ENCODE measurements around the gene ACP7. TPM values are rescaled to one million over a fixed set of nuclear protein-coding genes. Genes with fewer than 3 reads are reported as not detected.
"Not testable (repeated sequence)": the region's sequence is repeated elsewhere in the genome, so short reads cannot be mapped to it uniquely, and the experiment has no call there.

ACP7 gene
- polyA plus RNA-seq, 4 donors: 0.27 to 0.65 (median 0.50) TPM

DNA sequence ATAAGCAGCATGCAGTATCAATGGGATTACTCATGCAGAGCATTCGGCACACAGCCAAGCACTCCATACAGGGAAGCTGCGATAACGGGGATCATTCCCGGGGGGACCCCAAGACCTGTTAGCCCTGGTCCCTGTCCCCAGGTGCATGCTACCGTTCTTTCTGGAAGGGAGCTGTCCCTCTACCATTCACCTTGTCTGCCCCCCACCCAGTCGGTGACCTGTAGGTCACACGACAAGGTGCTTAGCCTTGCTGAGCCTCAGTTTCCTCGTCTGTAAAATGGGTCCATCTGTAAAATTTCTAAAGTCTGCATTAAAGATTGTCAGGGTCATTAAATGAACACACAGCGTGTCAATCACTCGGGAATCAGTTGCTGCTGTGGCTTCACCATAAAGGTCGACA lies 6.8 kb upstream of the ACP7 start:
- no peak for DNase-seq (ENCODE audit: low read depth in 4 of 4, low spot score in 3 of 4)

DNA sequence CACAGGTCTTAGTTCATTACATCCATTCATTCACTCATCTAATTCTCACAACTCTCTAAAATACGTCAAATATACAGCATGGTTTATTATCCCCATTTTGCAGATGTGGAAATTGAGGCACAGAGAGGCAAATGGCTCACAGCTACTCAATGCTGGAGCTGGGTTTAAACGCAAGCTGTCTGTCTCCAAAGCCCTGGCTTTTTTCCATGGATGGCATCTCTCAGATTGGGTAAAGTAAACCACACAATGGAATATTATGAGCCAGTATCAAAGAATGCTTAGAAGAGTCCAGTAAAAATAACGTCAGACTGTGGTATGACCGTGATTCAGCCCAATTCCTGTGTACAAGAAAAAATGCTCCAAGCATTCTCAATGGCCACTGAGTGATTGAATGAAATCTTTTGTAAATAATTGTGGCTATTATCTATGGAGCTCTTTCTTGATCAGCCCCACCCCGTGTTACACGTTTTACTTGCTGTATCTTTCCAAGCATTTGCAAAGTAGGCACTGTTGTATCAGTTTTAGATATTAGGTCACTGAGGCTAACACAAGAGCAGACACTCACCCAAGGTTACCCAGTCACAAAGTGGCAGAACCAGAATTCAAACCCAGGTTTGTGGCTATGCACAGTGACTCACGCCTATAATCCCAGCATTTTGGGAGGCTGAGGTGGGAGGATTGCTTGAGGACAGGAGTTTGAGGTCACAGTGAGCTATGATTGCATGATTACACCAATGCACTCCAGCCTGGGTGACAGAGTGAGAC lies 5.5 kb upstream of the ACP7 start:
- no peak for DNase-seq (ENCODE audit: low read depth in 4 of 4, low spot score in 3 of 4)

DNA sequence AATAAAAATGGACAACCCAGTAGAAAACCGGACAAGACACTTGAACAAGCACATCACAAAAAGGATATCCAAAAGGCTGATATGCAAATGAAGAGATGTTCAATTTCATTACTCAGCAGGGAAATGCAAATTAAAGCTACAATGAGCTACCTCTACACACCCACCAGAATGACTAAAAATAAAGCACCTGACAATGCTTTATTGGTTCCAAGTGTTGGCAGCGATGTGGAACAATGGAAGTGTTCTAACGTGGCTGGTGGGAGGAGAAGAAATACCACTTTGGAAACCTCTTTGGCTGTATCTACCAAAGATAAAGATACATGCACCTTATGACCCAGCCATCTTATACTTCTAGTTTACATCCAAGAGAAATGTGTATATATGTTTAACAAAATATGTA lies 3.7 kb upstream of the ACP7 start:
- no peak for DNase-seq (ENCODE audit: low read depth in 4 of 4, low spot score in 3 of 4)

DNA sequence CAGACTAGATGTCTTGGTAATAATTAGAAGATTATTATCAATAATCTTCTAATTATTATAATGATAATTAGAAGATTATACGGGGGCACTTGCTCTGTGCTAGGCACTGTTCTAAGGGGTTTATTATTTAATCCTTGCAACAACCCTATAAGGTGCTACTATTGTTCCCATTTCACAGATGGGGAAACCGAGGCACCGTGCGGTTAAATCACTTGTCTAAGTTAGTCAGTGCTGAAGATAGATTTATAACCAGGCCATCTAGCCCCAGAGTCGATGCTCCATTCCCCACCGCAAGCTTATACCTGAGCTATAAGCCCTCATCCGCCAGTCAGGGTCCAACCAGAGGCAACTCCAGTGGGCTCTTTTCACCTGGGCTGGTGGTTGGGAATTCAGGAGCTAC lies 2.0 kb upstream of the ACP7 start:
- no peak for DNase-seq (ENCODE audit: low read depth in 4 of 4, low spot score in 3 of 4)

DNA sequence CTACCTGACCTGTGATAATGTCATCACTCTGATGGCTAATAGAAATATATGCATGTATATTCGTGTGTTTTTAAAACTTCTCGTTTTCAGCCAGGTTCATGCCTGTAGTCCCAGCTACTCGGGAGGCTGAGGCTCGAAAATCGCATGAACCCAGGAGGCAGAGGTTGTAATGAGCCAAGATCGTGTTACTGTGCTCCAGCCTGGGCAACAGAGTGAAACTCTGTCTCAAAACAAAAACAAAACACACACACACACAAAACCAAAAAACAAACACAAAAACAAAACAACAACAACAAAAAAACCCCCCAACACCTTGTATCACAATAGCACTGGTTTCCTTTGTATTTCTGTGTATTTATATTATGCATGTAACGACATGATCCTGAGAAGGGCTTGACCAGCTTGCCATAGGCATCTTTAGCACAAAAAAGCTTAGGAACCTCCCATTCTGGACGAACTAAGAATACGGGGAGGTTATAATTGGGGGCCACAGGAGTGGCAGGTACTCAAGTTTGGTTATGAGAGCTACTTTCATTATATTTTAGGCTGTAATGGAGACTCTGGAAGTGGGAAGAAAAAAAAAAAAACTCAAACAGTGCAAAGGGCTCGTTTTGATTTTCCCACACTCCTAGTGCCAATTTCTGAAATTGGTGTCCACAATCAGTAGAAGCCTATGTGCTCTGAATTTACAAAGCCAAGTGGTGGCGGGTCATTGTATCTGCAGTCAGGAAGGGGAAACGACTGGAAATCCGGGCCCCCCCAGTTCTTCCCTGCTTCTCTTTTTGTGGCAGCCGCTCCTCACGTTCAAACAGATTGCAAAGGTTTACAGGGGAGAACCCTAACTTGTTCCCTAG lies 1.2 kb upstream of the ACP7 start:
- no peak for DNase-seq (ENCODE audit: low read depth in 4 of 4, low spot score in 3 of 4)

DNA sequence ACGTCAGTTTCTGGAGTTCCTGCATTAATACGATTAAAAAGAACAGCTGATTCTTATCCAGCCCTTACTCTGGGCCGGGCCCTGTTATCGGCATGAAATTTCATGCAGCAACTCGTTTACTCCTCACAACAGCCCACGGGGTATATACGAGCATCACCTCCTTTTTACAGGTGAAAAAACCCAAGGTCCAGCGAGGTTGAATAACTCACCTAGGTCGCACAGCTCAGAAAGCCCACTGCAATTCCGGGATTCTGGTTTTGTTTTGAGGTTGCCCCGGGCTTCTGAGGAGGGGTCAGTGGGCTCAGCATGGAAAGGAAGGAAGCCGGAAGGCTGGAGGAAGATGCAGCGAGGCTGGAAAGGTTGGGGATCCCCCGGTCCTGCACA lies 577 bp upstream of the ACP7 start:
- no peak for DNase-seq (ENCODE audit: low read depth in 4 of 4, low spot score in 3 of 4)

DNA sequence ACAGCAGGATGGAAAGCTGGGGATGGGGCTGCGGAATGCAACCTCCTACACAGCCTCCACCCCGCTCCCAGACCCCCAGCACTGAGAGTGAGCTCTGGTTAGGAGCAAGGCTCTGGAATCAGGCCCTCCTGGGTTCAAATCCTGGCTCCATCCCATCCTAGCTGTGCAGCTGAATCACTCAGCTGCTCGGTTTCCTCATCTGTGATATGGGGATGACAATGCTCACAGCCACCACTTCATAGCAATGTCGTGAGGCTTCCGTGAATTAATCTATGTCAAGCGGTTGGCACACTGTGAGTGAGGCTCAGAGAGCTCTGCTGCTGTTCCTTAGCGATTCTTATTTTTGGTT lies 538 bp downstream of the ACP7 start:
- DNase-seq (ENCODE audit: low read depth in 4 of 4, low spot score in 3 of 4): no peak

DNA sequence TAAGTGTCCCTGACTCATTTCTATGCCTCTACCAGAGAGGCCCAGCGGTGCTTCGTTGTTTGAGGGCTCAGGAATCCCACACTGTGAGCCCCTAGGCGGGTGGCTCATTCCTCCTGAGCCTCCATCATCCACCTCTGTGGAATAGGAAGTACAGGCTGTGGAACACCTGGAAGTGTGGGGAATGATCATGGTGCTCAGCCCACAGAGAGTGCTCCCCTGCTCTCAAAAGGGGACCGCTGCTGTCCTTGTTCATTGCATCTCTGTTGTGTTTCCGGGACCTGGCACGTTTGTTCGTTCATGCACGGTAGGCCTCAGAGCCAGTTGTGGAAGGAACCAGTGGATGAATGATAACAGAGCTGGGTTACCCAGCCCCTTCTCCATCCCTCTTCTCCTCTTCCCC lies 1.2 kb downstream of the ACP7 start:
- no peak for DNase-seq (ENCODE audit: low read depth in 4 of 4, low spot score in 3 of 4)

DNA sequence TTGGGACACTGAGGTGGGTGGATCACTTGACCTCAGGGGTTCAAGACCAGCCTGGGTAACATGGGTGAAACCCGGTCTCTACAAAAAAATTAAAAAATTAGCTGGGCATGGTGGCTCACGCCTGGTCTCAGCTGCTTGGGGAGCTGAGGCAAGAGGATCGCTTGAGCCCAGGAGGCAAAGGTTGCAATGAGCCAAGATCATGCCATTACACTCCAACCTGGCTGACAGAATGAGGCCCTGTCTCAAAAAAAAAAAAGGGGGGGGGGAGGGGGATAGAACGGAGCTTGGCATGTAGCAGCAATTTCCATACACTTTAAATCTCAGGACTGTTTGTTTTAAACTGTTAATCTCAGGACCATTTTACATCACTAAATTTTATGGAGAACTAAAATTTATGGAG lies 2.2 kb downstream of the ACP7 start:
- DNase-seq (ENCODE audit: low read depth in 4 of 4, low spot score in 3 of 4): no peak

DNA sequence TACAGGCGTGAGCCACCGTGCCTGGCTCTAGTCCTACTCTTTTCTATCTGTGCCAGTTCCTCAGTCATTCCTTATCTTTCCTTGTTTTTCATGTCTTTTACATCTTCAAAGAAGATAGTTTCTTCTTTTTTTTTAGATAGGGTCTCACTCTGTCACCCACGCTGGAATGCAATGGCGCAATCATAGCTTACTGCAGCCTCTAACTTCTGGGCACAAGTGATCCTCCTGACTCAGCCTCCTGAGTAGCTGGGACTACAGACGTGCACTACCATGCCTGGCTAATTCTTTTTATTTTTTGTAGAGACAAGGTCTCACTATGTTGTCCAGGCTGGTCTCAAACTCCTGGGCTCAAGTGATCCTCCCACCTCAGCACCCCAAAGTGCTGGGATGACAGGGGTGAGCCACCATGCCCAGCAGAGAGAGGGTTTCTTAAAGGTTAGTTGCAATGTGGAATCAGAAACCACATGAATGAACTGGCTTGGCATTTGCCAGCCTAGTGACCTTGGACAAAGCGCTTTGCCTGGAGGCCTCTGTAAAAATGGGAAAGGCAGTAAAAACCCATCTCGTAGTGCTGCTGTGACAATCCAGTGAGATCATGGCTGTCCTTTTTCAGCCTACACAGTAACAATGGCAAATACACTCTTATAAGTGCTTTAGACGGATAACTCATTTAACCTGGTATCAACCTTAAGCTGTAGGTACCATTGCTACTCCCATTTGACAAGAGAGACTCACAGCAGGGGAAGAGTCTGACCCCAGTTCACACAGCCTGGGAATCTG lies 3.9 kb downstream of the ACP7 start:
- no peak for DNase-seq (ENCODE audit: low read depth in 4 of 4, low spot score in 3 of 4)

DNA sequence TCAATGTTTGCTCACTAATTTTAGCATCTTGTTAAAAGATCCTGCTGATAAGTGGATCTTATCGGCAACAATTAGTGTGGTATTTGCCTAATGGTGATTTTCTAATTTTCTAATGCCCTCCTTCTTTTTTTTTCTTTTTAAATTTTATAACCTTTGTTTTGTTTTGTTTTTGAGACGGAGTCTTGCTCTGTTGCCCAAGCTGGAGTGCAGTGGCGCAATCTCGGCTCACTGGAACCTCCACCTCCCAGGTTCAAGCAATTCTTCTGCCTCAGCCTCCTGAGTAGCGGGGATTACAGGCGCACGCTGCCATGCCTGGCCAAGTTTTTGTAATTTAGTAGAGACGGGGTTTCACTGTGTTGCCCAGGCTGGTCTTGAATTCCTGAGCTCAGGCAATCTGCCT lies 5.8 kb downstream of the ACP7 start:
- not testable (repeated sequence) for DNase-seq (ENCODE audit: low read depth in 4 of 4, low spot score in 3 of 4)

DNA sequence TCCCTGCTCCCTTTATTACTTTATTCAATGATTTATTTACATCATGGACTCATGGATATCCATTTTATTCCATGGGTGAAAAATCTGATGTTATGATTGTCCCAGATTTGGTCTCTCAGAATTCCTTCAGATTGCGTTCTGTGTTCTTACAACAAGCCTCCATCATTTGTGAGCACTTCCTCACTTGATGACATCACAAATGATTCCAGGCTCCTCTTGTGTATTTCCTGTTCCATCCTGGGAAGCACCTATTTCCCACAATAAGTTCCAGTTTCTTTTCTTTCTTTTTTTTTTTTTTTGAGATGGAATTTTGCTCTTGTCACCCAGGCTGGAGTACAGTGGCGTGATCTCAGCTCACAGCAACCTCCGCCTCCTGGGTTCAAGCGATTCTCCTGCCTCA lies 6.7 kb downstream of the ACP7 start:
- DNase-seq (ENCODE audit: low read depth in 4 of 4, low spot score in 3 of 4): no peak

DNA sequence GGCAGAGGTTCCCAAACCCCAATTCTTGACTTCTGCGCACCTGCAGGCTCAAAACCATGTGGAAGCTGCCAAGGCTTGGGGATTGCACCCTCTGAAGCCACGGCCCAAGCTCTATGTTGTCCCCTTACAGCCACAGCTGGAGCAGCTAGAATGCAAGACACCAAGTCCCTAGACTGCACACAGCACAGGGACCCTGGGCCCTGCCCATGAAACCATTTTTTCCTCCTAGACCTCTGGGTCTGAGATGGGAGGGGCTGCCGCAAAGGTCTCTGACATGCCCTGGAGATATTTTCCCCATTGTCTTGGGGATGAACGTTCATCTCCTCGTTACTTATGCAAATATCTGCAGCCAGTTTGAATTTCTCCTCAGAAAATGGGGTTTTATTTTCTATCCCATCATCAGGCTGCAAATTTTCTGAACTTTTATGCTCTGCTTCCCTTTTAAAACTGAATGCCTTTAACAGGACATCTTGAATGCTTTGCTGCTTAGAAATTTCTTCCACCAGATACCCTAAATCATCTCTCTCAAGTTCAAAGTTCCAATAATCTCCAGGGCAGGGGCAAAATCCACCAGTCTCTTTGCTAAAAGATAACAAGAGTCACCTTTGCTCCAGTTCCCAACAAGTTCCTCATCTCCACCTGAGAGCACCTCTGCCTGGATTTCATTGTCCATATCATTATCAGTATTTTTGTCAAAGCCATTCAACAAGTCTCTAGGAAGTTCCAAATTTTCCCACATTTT lies 11.8 kb downstream of the ACP7 start:
- DNase-seq (ENCODE audit: low read depth in 4 of 4, low spot score in 3 of 4): not testable (repeated sequence)

DNA sequence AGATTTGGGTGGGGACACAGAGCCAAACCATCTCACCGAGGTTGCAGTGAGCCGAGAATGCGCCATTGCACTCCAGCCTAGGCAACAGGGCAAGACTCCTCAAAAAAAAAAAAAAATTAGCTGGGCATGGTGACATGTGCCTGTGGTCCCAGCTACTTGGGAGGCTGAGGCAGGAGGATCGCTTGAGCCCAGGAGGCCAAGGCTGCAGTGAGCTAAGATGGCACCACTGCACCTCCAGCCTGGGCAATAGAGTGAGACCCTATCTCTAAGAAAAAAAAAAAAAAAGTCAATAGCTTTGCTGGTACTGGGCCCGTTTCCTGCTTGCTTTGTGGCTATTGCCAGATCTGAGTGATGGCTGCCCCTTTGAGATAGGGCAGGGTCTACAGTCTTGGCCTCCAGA lies 13.1 kb downstream of the ACP7 start:
- no peak for DNase-seq (ENCODE audit: low read depth in 4 of 4, low spot score in 3 of 4)

DNA sequence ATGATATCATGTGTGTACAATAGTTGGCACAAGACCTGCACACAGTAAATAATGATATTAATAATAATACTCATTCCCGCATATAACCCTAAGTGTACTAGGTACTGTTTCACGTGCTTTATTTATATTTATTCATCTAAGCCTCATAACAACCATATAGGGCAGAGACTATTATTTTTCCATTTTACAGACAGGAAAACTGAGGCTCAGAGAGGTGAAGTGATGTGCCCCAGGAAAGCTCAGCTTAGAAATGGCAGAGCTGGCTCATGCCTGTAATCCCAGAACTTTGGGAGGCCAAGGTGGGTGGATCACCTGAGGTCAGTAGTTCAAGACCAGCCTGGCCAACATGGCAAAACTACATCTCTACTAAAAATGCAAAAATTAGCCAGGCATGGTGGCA lies 13.6 kb downstream of the ACP7 start:
- DNase-seq (ENCODE audit: low read depth in 4 of 4, low spot score in 3 of 4): no peak

DNA sequence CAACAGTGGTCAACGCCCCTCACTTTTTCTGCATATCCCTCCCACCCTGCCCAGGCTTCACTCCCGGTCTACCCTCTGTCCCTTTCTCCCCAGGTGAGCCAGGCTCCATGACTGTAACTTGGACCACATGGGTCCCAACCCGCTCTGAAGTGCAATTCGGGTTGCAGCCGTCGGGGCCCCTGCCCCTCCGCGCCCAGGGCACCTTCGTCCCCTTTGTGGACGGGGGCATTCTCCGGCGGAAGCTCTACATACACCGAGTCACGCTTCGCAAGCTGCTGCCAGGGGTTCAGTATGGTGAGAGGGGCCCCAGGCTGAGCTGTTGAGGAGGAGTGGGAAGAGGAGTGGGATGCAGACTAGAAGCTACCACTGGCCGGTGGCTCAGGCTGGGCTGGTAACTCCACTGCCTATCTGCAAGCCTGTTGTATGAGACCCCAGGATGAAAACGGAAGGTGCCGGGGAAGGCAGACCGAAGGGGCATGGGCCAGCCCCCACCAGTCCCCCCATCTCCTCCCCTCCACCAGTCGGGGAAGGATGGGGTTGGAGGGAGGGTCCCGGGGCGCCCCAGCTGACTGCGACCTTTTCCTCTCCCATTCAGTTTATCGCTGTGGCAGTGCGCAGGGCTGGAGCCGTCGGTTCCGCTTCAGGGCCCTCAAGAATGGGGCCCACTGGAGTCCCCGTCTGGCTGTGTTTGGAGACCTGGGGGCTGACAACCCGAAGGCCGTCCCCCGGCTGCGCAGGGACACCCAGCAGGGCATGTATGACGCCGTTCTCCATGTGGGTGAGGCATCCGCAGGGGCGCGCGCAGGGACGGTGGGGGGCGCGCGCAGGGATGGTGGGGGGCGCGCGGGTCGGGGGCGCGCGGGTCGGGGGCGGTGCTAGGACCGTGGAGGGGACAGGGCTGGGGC lies 14.4 kb downstream of the ACP7 start:
- DNase-seq (ENCODE audit: low read depth in 4 of 4, low spot score in 3 of 4): no peak

DNA sequence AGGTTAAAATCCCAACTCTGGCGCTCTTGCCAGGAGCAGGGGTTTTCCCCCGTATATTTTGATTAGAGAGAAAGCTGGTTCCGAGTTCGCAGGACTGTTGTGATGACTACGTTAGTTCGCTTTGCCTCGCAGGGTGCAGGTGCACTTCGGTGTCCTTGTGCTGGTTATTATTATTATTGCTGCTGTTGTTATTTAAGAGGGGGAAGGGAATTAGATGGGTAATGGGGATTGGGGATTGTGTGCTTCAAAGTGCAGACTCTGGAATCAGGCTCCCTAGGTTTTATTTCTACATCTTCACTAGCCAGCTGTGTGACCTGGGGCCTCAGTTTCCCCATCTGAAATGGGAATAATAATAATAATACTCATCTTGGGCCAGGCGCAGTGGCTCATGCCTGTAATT lies 15.2 kb downstream of the ACP7 start:
- no peak for DNase-seq (ENCODE audit: low read depth in 4 of 4, low spot score in 3 of 4)

DNA sequence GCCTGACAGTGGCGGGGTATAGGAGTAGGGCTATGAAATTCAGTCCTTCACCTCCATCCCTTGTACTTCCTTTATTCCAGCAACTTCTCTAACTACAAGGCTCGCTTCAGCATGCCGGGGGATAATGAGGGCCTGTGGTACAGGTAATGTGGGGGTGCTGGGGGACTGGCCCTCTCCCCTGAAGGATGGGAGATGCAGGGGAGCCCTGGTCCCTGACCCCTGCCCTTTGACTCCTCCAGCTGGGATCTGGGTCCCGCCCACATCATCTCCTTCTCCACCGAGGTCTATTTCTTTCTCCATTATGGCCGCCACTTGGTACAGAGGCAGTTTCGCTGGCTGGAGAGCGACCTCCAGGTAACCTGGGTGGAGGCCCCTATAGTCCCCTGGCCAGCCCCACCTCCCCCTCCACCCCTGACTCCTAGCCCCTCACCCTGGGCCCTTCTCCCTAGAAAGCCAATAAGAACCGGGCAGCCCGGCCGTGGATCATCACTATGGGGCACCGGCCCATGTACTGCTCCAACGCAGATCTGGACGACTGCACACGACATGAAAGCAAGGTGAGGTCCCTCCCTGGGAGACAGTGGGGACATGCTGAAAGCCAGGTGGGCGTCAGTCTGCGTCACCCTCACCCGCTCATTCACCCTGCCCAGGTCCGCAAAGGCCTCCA lies 16.5 kb downstream of the ACP7 start:
- no peak for DNase-seq (ENCODE audit: low read depth in 4 of 4, low spot score in 3 of 4)

DNA sequence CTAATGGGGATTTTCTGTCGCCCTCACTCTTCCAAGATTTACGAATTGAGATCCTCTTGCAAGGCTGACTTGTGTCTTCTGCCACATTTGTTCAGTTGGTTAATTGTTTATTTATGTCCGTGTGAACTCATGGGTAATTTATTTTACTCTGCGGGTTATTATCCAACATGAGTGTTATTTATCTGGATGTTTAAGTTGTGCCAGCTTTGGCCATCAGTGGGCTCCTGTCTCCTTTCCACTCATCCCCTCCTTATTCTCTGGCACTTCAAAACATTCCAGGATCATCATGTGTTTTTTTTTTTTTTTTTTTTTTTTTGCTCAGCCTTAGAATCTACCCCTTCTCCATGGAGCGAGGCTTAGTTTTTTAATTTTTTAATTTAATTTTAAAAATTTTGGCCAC lies 19.0 kb downstream of the ACP7 start:
- no peak for DNase-seq (ENCODE audit: low read depth in 4 of 4, low spot score in 3 of 4)
